Measurements from ENCODE around the gene CALHM4.

The CALHM4 gene

GRCh38 chr6:116513224-116513875, 40.2 kb upstream of the CALHM4 start:
- TF ChIP-seq CTCF (IDR thresholded peaks at IDR 0.05; ENCODE audit: low read depth, low read length, missing control alignments): no peak
- H3K4me3 ChIP-seq (replicated peaks; ENCODE audit: low read depth, low read length): no peak overlapping the region
- no peak for DNase-seq (ENCODE audit: extremely low read depth, low read depth)

GRCh38 chr6:116514111-116514510, 39.4 kb upstream of the CALHM4 start:
- H3K4me3 ChIP-seq (replicated peaks; ENCODE audit: low read depth, low read length): no peak overlapping the region
- DNase-seq (ENCODE audit: extremely low read depth, low read depth): no peak
- TF ChIP-seq CTCF (IDR thresholded peaks at IDR 0.05; ENCODE audit: low read depth, low read length, missing control alignments): no peak

- no peak for TF ChIP-seq CTCF (IDR thresholded peaks at IDR 0.05; ENCODE audit: low read depth, low read length, missing control alignments)
- DNase-seq (ENCODE audit: extremely low read depth, low read depth): no peak
- no peak overlapping the region for H3K4me3 ChIP-seq (replicated peaks; ENCODE audit: low read depth, low read length)
Measured at GRCh38 chr6:116515141-116515540, 38.4 kb upstream of the CALHM4 start.

- no peak for TF ChIP-seq CTCF (IDR thresholded peaks at IDR 0.05; ENCODE audit: low read depth, low read length, missing control alignments)
- H3K4me3 ChIP-seq (replicated peaks; ENCODE audit: low read depth, low read length): no peak overlapping the region
- DNase-seq (ENCODE audit: extremely low read depth, low read depth): no peak
Measured at GRCh38 chr6:116518621-116519368, 34.8 kb upstream of the CALHM4 start.

- no peak for TF ChIP-seq CTCF (IDR thresholded peaks at IDR 0.05; ENCODE audit: low read depth, low read length, missing control alignments)
- no peak overlapping the region for H3K4me3 ChIP-seq (replicated peaks; ENCODE audit: low read depth, low read length)
- DNase-seq (ENCODE audit: extremely low read depth, low read depth): no peak
Measured at GRCh38 chr6:116522896-116523295, 30.7 kb upstream of the CALHM4 start.

GRCh38 chr6:116524236-116524635, 29.3 kb upstream of the CALHM4 start:
- no peak overlapping the region for H3K4me3 ChIP-seq (replicated peaks; ENCODE audit: low read depth, low read length)
- no peak for DNase-seq (ENCODE audit: extremely low read depth, low read depth)
- TF ChIP-seq CTCF (IDR thresholded peaks at IDR 0.05; ENCODE audit: low read depth, low read length, missing control alignments): no peak

Measured in HFF-Myc (cell line).